Measurements from ENCODE around the gene DHRS2.

DNA sequence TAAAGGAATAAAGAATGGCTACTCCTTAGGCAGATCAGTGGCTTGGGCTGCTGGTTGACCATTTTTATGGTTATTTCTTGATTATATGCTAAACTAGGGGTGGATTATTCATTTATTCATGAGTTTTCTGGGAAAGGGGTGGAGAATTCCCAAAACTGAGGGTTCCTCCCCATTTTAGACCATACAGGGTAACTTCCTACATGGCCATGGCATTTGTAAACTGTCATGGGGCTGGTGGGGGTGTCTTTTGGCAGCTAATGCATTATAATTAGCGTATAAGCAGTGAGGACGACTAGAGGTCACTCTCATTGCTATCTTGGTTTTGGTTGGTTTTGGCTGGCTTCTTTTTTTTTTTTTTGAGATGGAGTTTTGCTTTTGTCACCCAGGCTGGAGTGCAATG is 32.0 kb upstream of the DHRS2 start:
- TF ChIP-seq CTCF (IDR thresholded peaks at IDR 0.05; ENCODE audit: borderline replicate concordance, extremely low read depth, low read length, poor library complexity, severe bottlenecking) (no peak), EZH2 (IDR thresholded peaks at IDR 0.05; ENCODE audit: borderline replicate concordance, low read depth, low read length, severe bottlenecking) (no peak)

Measured in DND-41 (cell line).